K562 (cell line): ENCODE data around the gene DTX3. TPM values are rescaled to one million over a fixed set of nuclear protein-coding genes. Genes with fewer than 3 reads are reported as not detected.

Experiments used
- ADNP ChIP-seq: fragments of 200-800 bp; sonication (Bioruptor generic); IDR thresholded peaks from 2 replicates; pipeline ENCODE4 v1.6.1; 2016; ENCODE audit warnings: missing genetic modification characterization, missing compliant biosample characterization
- ARID3A ChIP-seq: IDR thresholded peaks from 2 replicates; pipeline ENCODE4 v1.6.1; 2012; ENCODE audit warnings: low read depth, low read length, improper control_type of control experiment, borderline replicate concordance
- ATF7 ChIP-seq: fragments of 450-650 bp; IDR thresholded peaks from 2 replicates; pipeline ENCODE4 v1.7.1; 2014; ENCODE audit warnings: mild to moderate bottlenecking, moderate library complexity
- CCAR2 ChIP-seq: fragments of 200-400 bp; formaldehyde crosslinking; IDR thresholded peaks from 2 replicates; pipeline ENCODE4 v1.6.1; 2017; ENCODE audit warnings: mild to moderate bottlenecking, low read depth, low read length
- E2F4 ChIP-seq: sonication (generic); formaldehyde crosslinking; IDR thresholded peaks from 2 replicates; pipeline ENCODE4 v1.8.0; 2022; ENCODE audit warnings: mild to moderate bottlenecking, low read depth, missing genetic modification reagents
- E2F6 ChIP-seq, 2 experiments: IDR thresholded peaks; 2 replicates each; pipeline ENCODE4 v1.6.1; 2011; ENCODE audit warnings: borderline replicate concordance in 1 of 2, control low read depth in 1 of 2, low read depth in 1 of 2, low read length in 1 of 2, mild to moderate bottlenecking in 1 of 2, mixed read lengths in 1 of 2, moderate library complexity in 1 of 2; ENCODE audit not compliant: insufficient read depth in 1 of 2, insufficient read length in 1 of 2, poor library complexity in 1 of 2, severe bottlenecking in 1 of 2; ENCODE audit errors: extremely low read depth in 1 of 2
- ELF1 ChIP-seq: fragments of 200-800 bp; sonication (Bioruptor generic); IDR thresholded peaks from 2 replicates; pipeline ENCODE4 v1.6.1; 2016; ENCODE audit warnings: missing genetic modification characterization, missing compliant biosample characterization
- FOXM1 ChIP-seq, 2 experiments: fragments of 450-650 bp in 1 of 2; sonication (generic) in 1 of 2; formaldehyde crosslinking in 1 of 2; IDR thresholded peaks; 2 replicates each; pipeline versions ENCODE4 v1.6.1 to v1.9.0; 2017 to 2022; ENCODE audit warnings: low read depth in 2 of 2, mild to moderate bottlenecking in 2 of 2, missing genetic modification reagents in 1 of 2, moderate library complexity in 1 of 2
- HDGF ChIP-seq: fragments of 450-650 bp; IDR thresholded peaks from 2 replicates; pipeline ENCODE4 v1.6.1; 2016
- HNRNPH1 ChIP-seq: fragments of 200-400 bp; formaldehyde crosslinking; optimal IDR thresholded peaks from 2 replicates; pipeline ENCODE3; 2017; ENCODE audit warnings: low read depth, mild to moderate bottlenecking, low read length, moderate library complexity
- MAFF ChIP-seq: IDR thresholded peaks from 2 replicates; pipeline ENCODE4 v1.6.1; 2012; ENCODE audit warnings: low read length, improper control_type of control experiment
- MEIS2 ChIP-seq: fragments of 450-650 bp; IDR thresholded peaks from 2 replicates; pipeline ENCODE4 v1.6.1; 2014; ENCODE audit warnings: mild to moderate bottlenecking; ENCODE audit not compliant: partially characterized antibody
- MLLT1 ChIP-seq, 2 experiments: fragments of 450-650 bp; IDR thresholded peaks; 2 replicates each; pipeline ENCODE4 v1.6.1; 2016
- PKNOX1 ChIP-seq: fragments of 450-650 bp; IDR thresholded peaks from 2 replicates; pipeline ENCODE4 v1.6.1; 2016
- SIX5 ChIP-seq, 2 experiments: IDR thresholded peaks; 2 replicates each; pipeline ENCODE4 v1.6.1; 2011; ENCODE audit warnings: low read length in 2 of 2, borderline replicate concordance in 1 of 2, low read depth in 1 of 2, mild to moderate bottlenecking in 1 of 2, moderate library complexity in 1 of 2; ENCODE audit not compliant: insufficient read depth in 1 of 2
- TCF7 ChIP-seq: sonication (generic); IDR thresholded peaks from 2 replicates; pipeline ENCODE4 v1.6.1; 2016; ENCODE audit warnings: antibody characterized with exemption, borderline replicate concordance
- TRIM24 ChIP-seq, 2 experiments: fragments of 450-650 bp; IDR thresholded peaks; 2 replicates each; pipeline ENCODE4 v1.6.1; 2016
- ZNF639 ChIP-seq, 2 experiments: fragments of 200-800 bp in 1 of 2; sonication (Bioruptor generic) in 1 of 2; sonication (generic) in 1 of 2; formaldehyde crosslinking in 1 of 2; IDR thresholded peaks in 1 of 2; conservative IDR thresholded peaks in 1 of 2; 2 replicates each; pipeline versions ENCODE4 v1.5.0 to v1.6.1; 2016 to 2020; ENCODE audit warnings: missing compliant biosample characterization in 1 of 2, missing genetic modification characterization in 1 of 2, missing genetic modification reagents in 1 of 2
- polyA plus RNA-seq, 8 experiments: library from polyadenylated mRNA; depleted of rRNA in 4 of 8; stranded (reverse) in 5 of 8; unstranded in 3 of 8; fragments of >200 nt; fragmentation: Nextera tagmentation in 2 of 8; fragmentation: Illumina TruSeq in 1 of 8; extraction: Ambion mirVana in 2 of 8; extraction: Trizol in 1 of 8; gene quantifications; 2 replicates each; pipeline versions ENCODE4 v1.2.1 to v1.2.3, GENCODE V29; 2011 to 2014; ENCODE audit warnings: inconsistent platforms in 1 of 8, missing spikeins in 1 of 8
- total RNA-seq, 7 experiments: library from RNA; depleted of rRNA in 6 of 7; stranded (reverse); fragments of >200 nt in 6 of 7; fragmentation: Illumina TruSeq in 2 of 7; extraction: Trizol in 2 of 7; gene quantifications; 2 replicates each; pipeline versions ENCODE4 v1.2.1 to v1.2.3, GENCODE V29; 2011 to 2021; ENCODE audit warnings: low replicate concordance in 1 of 7

Gene DTX3
- total and polyA plus RNA-seq, 9 of the 15 experiments (the other 6 are each of a cell fraction or from before 2014, with no cell fraction given): 0.03 to 0.09 (median 0.06) TPM; not detected in 6

- TF ChIP-seq E2F6 (IDR thresholded peaks at IDR 0.05; ENCODE audit: borderline replicate concordance in 1 of 2, extremely low read depth in 1 of 2, insufficient read depth in 1 of 2, insufficient read length in 1 of 2, low read depth in 1 of 2, low read length in 1 of 2, poor library complexity in 1 of 2, severe bottlenecking in 1 of 2) (no peak), CCAR2 (no peak), MLLT1 (IDR thresholded peaks at IDR 0.05) (no peak), SIX5 (IDR thresholded peaks at IDR 0.05; ENCODE audit: borderline replicate concordance in 1 of 2, insufficient read depth in 1 of 2, low read depth in 1 of 2, low read length in 2 of 2) (no peak), ARID3A (no peak), E2F4 (CRISPR knock-in tag) (no peak), TRIM24 (IDR thresholded peaks at IDR 0.05) (no peak), ZNF639 (CRISPR knock-in tag; conservative IDR thresholded peaks at IDR 0.05 in 1 of 2, IDR thresholded peaks at IDR 0.05 in 1 of 2) (no peak), PKNOX1 (peak; percentile 41), ATF7 (no peak), FOXM1 (IDR thresholded peaks at IDR 0.05; ENCODE audit: low read depth) (peak; percentile 66), FOXM1 (CRISPR knock-in tag; IDR thresholded peaks at IDR 0.05; ENCODE audit: low read depth) (no peak), HDGF (no peak), HNRNPH1 (no peak), TCF7 (no peak), MEIS2 (peak; percentile 62), MAFF (no peak), ADNP (tag) (no peak), ELF1 (no peak)
These were observed 35.8 kb downstream of the DTX3 start (continued) for GRCh38 chr12:57640175-57641042.
